IPS-20b (cell line): ENCODE results near the gene HLCS.
A peak's percentile ranks its signal among the peaks of the same experiment; 100 is the strongest.

Source experiments
- H3K27ac ChIP-seq: one replicate; pipeline ENCODE4 v1.5.1; 2013; ENCODE audit warnings: low read length
- H3K27me3 ChIP-seq: 2 replicates; pipeline ENCODE4 v1.6.1; 2013; ENCODE audit warnings: mild to moderate bottlenecking, low read length, inconsistent platforms; ENCODE audit not compliant: insufficient read depth
- H3K36me3 ChIP-seq: 2 replicates; pipeline ENCODE4 v1.6.1; 2013; ENCODE audit warnings: low read depth, mild to moderate bottlenecking, inconsistent platforms, low read length, moderate library complexity; ENCODE audit not compliant: insufficient read depth
- H3K4me1 ChIP-seq: 2 replicates; pipeline ENCODE4 v1.6.1; 2013; ENCODE audit warnings: mild to moderate bottlenecking, control low read depth, inconsistent platforms, low read length, moderate library complexity; ENCODE audit not compliant: insufficient read depth
- H3K4me3 ChIP-seq: 2 replicates; pipeline ENCODE4 v1.5.1; 2013; ENCODE audit warnings: mild to moderate bottlenecking, low read length, inconsistent platforms
- H3K9ac ChIP-seq: 2 replicates; pipeline ENCODE4 v1.6.1; 2013; ENCODE audit warnings: low read depth, mild to moderate bottlenecking, inconsistent platforms, low read length, moderate library complexity
- H3K9me3 ChIP-seq: 2 replicates; pipeline ENCODE4 v1.6.1; 2013; ENCODE audit warnings: mild to moderate bottlenecking, low read depth, low read length, inconsistent platforms; ENCODE audit not compliant: insufficient read depth

HLCS gene

GRCh38 chr21:36751383-36751782 lies 215.1 kb downstream of the HLCS start:
- Histone ChIP-seq H3K9me3 (no peaks in the 10 kb centered on the region), H3K9ac (peak overlapping the region; percentile 77), H3K36me3 (no peaks in the 10 kb centered on the region), H3K4me3 (peak overlapping the region; percentile 40; the same call in 1 of the 2 replicates), H3K27ac (peak overlapping the region; percentile 82), H3K4me1 (peaks cover 46% of the 10 kb centered on the region), H3K27me3 (peaks cover 27% of the 10 kb centered on the region)

GRCh38 chr21:36750576-36750959 lies 215.9 kb downstream of the HLCS start:
- H3K4me1 ChIP-seq, result peaks cover 46% of the 10 kb centered on the region
- peak overlapping the region; percentile 77; the same call in 1 of the 2 replicates for H3K9ac ChIP-seq
- no peaks in the 10 kb centered on the region for H3K9me3 ChIP-seq
- H3K27ac ChIP-seq, result peak overlapping the region; percentile 60
- H3K4me3 ChIP-seq, result peak overlapping the region; percentile 30; the same call in 1 of the 2 replicates
- no peaks in the 10 kb centered on the region for H3K36me3 ChIP-seq
- peaks cover 35% of the 10 kb centered on the region for H3K27me3 ChIP-seq

DNA sequence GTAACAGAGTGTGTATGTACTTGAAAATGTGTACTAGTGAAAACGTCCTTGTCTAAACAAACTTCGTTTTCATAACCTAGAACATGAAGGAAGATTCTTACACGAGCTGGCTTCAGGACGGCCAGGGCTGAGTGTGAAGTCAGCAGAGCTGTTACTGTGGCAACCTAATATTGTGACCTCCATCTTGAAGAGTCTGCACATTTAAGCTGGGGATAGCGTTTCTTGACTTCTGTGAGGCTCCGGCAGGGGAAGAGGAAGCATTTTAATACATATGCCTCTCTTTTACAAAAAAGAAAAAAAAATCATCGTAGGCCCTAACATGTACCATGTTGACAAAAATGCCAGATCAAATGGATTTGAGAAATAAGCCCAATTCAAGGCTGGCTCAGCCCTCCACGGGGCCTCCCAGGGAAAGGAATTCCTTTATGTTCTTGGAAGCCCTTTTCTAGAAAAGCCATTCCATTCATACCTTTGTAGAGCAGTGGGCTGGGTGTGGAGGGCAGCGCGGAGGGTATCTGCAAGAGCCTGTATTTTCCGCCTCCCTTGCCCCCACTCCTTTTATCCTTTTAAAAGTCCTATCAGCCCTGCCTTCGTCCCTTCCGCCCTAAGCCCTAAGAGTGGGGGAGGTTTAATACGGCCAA lies 216.4 kb downstream of the HLCS start:
- Histone ChIP-seq H3K9me3 (no peaks in the 10 kb centered on the region), H3K4me3 (peak overlapping the region; percentile 30; the same call in 1 of the 2 replicates)

DNA sequence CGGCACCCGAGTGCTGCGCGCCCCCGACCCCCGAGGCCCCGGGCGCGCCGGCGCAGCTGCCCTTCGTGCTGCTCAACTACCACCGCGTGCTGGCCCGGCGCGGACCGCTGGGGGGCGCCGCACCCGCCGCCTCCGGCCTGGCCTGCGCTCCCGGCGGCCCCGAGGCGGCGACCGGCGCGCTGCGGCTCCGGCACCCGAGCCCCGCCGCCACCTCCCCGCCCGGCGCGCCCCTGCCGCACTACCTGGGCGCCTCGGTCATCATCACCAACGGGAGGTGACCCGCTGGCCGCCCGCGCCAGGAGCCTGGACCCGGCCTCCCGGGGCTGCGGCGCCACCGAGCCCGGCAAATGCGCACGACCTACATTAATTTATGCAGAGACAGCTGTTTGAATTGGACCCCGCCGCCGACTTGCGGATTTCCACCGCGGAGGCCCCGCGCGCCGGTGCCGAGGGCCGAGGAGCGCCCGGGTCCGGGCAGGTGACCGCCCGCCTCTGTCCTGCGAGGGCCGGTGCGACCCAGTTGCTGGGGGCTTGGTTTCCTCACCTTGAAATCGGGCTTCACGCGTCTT lies 218.6 kb downstream of the HLCS start:
- H3K4me1 ChIP-seq, result peaks cover 44% of the 10 kb centered on the region
- H3K27me3 ChIP-seq, result peaks cover 46% of the 10 kb centered on the region
- H3K27ac ChIP-seq, result no peak overlapping the region
- H3K4me3 ChIP-seq, result peak overlapping the region; percentile 68
- H3K9ac ChIP-seq, result peak overlapping the region; percentile 65; the same call in 1 of the 2 replicates
- H3K9me3 ChIP-seq, result no peaks in the 10 kb centered on the region
- H3K36me3 ChIP-seq, result no peaks in the 10 kb centered on the region

More for the DNA sequence above, 216.4 kb downstream of the HLCS start:
- Histone ChIP-seq H3K9ac (peak overlapping the region; percentile 77; the same call in 1 of the 2 replicates), H3K27ac (peak overlapping the region; percentile 60), H3K36me3 (no peaks in the 10 kb centered on the region), H3K27me3 (peaks cover 40% of the 10 kb centered on the region), H3K4me1 (peaks cover 46% of the 10 kb centered on the region)

GRCh38 chr21:36747041-36747814 lies 219.2 kb downstream of the HLCS start:
- Histone ChIP-seq H3K36me3 (no peaks in the 10 kb centered on the region), H3K4me1 (peaks cover 40% of the 10 kb centered on the region), H3K4me3 (peak overlapping the region; percentile 66), H3K27ac (no peak overlapping the region), H3K9me3 (no peaks in the 10 kb centered on the region), H3K9ac (no peak overlapping the region), H3K27me3 (peaks cover 46% of the 10 kb centered on the region)

DNA sequence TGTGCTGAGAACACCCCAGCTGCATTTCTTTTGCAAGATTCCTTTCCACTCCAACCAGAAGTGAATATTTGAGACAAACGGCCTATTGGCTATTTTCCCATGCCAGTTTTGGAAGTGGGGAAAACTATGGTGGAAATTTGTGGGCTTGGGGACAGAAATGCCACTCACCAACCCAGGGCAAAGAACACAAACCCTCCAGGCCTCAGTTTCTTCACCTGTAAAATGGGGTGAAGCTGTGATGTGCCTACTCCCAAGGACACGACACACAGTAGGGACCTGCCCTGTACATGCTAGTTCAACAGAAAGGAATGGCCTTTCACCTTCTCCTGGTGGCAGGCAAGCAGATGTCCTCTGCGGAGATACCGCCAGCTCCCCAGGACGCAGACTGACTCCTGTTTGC lies 221.0 kb downstream of the HLCS start:
- H3K27me3 ChIP-seq, result peaks cover 46% of the 10 kb centered on the region
- H3K4me3 ChIP-seq, result no peak overlapping the region
- no peaks in the 10 kb centered on the region for H3K36me3 ChIP-seq
- H3K9me3 ChIP-seq, result no peaks in the 10 kb centered on the region
- peaks cover 23% of the 10 kb centered on the region for H3K4me1 ChIP-seq
- no peak overlapping the region for H3K27ac ChIP-seq
- H3K9ac ChIP-seq, result no peak overlapping the region

GRCh38 chr21:36744560-36745231 lies 221.8 kb downstream of the HLCS start:
- no peaks in the 10 kb centered on the region for H3K36me3 ChIP-seq
- peaks cover 46% of the 10 kb centered on the region for H3K27me3 ChIP-seq
- no peak overlapping the region for H3K4me3 ChIP-seq
- H3K27ac ChIP-seq, result no peak overlapping the region
- peaks cover 18% of the 10 kb centered on the region for H3K4me1 ChIP-seq
- no peak overlapping the region for H3K9ac ChIP-seq
- H3K9me3 ChIP-seq, result no peaks in the 10 kb centered on the region

GRCh38 chr21:36744190-36744559 lies 222.3 kb downstream of the HLCS start:
- H3K36me3 ChIP-seq, result no peaks in the 10 kb centered on the region
- peaks cover 40% of the 10 kb centered on the region for H3K27me3 ChIP-seq
- H3K27ac ChIP-seq, result no peak overlapping the region
- no peak overlapping the region for H3K9ac ChIP-seq
- H3K4me3 ChIP-seq, result no peak overlapping the region
- H3K9me3 ChIP-seq, result no peaks in the 10 kb centered on the region
- peaks cover 13% of the 10 kb centered on the region for H3K4me1 ChIP-seq

DNA sequence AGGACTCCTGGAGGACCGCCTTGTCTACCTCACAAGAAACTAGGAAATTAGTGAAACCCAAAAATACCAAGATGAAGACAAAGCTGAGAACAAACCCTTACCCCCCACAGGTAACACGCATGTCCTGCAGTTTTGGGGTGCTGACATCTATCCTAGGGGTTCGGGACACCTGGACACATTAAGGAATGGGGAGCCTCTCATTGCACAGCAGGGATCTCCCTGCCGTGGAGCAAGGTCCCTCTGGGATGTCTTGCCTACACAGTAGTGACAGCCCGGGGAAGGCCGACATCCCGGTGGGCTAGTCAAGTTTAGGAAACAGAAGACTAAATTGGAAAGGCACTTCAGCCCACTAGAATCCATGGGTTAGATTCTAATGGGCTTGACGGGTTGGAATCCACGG lies 223.0 kb downstream of the HLCS start:
- H3K36me3 ChIP-seq, result no peaks in the 10 kb centered on the region
- no peak overlapping the region for H3K4me3 ChIP-seq
- H3K9me3 ChIP-seq, result no peaks in the 10 kb centered on the region
- peaks cover 5% of the 10 kb centered on the region for H3K4me1 ChIP-seq
- H3K27me3 ChIP-seq, result peaks cover 33% of the 10 kb centered on the region
- H3K9ac ChIP-seq, result no peak overlapping the region
- no peak overlapping the region for H3K27ac ChIP-seq

DNA sequence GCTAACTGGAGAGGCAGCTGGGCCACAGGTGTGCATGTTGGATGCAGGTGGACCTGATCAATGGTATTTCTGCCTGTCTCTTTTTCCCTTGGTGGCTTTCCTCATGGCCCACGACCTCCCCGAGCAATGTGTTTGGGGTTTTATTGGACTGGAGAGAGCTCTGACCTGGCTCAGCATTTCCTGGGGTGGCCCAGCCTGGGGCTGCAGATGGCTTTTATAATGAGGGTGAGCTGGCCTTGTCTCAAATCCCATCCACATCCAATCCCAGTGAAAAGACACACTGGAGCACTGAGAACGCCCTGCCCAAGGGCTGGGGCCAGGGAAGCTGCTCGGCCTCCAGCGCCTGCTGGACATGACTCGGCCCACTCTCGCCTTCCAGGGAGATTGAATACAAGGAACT lies 223.5 kb downstream of the HLCS start:
- Histone ChIP-seq H3K9ac (no peak overlapping the region), H3K9me3 (no peaks in the 10 kb centered on the region), H3K27ac (no peak overlapping the region), H3K36me3 (no peaks in the 10 kb centered on the region), H3K4me3 (no peak overlapping the region), H3K27me3 (peaks cover 29% of the 10 kb centered on the region), H3K4me1 (peaks cover 5% of the 10 kb centered on the region; the same call in 1 of the 2 replicates)

DNA sequence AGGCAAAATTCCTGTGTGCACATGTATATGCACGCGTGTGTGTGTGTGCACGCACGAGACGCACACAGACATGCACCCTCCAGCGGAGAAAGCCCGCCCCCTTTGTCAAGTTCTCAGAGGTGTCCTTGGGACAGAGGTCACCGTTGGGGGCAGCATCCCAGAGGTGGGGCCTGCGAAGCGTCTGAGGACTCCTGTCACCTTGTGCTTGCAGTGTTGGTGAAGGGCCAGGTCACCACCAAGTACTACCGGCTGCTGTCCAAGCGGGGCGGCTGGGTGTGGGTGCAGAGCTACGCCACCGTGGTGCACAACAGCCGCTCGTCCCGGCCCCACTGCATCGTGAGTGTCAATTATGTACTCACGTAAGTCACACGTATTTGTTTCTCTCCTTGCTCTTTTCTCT lies 225.0 kb downstream of the HLCS start:
- H3K9me3 ChIP-seq, result no peaks in the 10 kb centered on the region
- no peaks in the 10 kb centered on the region for H3K4me1 ChIP-seq
- no peak overlapping the region for H3K27ac ChIP-seq
- no peak overlapping the region for H3K4me3 ChIP-seq
- H3K27me3 ChIP-seq, result peaks cover 20% of the 10 kb centered on the region
- no peak overlapping the region for H3K9ac ChIP-seq
- no peaks in the 10 kb centered on the region for H3K36me3 ChIP-seq
